SK-N-SH treated with all-trans-retinoic acid at 6 μM for 48 hours (cell line): ENCODE measurements around the gene ALDH16A1.

Experiments
- ARNTL ChIP-seq: fragments of 450-650 bp; formaldehyde crosslinking; IDR thresholded peaks from 2 replicates; pipeline ENCODE4 v1.5.0; 2020; ENCODE audit warnings: low read depth, mild to moderate bottlenecking, moderate library complexity, borderline replicate concordance
- BACH2 ChIP-seq: fragments of 250-450 bp; sonication (Bioruptor Pico); IDR thresholded peaks from 2 replicates; pipeline ENCODE4 v1.9.0; 2021; ENCODE audit warnings: mild to moderate bottlenecking, borderline replicate concordance
- CSDC2 ChIP-seq: fragments of 250-450 bp; sonication (Bioruptor Pico); IDR thresholded peaks from 2 replicates; pipeline ENCODE4 v1.5.0; 2020; ENCODE audit warnings: mild to moderate bottlenecking, moderate library complexity
- ESRRG ChIP-seq: fragments of 250-450 bp; sonication (Bioruptor Pico); IDR thresholded peaks from 2 replicates; pipeline ENCODE4 v1.6.1; 2021; ENCODE audit warnings: mild to moderate bottlenecking
- PATZ1 ChIP-seq: fragments of 250-450 bp; sonication (Bioruptor Pico); IDR thresholded peaks from 2 replicates; pipeline ENCODE4 v1.8.0; 2020; ENCODE audit warnings: mild to moderate bottlenecking, moderate library complexity, borderline replicate concordance
- PPARA ChIP-seq: fragments of 250-450 bp; sonication (Bioruptor Pico); IDR thresholded peaks from 2 replicates; pipeline ENCODE4 v1.5.0; 2020; ENCODE audit warnings: mild to moderate bottlenecking, borderline replicate concordance
- RARB ChIP-seq: fragments of 250-450 bp; sonication (Bioruptor Pico); IDR thresholded peaks from 2 replicates; pipeline ENCODE4 v1.8.0; 2021; ENCODE audit warnings: mild to moderate bottlenecking, moderate library complexity
- TCF4 ChIP-seq: fragments of 250-450 bp; sonication (Bioruptor Pico); IDR thresholded peaks from 2 replicates; pipeline ENCODE4 v1.8.0; 2021; ENCODE audit warnings: mild to moderate bottlenecking, moderate library complexity, borderline replicate concordance
- ZFP30 ChIP-seq: fragments of 450-650 bp; formaldehyde crosslinking; IDR thresholded peaks from 2 replicates; pipeline ENCODE4 v1.5.0; 2022; ENCODE audit warnings: mild to moderate bottlenecking, moderate library complexity
- ZNF565 ChIP-seq: fragments of 450-650 bp; formaldehyde crosslinking; conservative IDR thresholded peaks from 2 replicates; pipeline ENCODE4 v1.5.0; 2020; ENCODE audit warnings: low read depth, mild to moderate bottlenecking, moderate library complexity

GRCh38 chr19:49498475-49498874 lies 45.5 kb downstream of the ALDH16A1 start:
- TF ChIP-seq ZNF565, result no peak
- TF ChIP-seq RARB (CRISPR knock-in tag), result no peak
- TF ChIP-seq ESRRG (CRISPR knock-in tag), result no peak
- no peak for TF ChIP-seq PPARA (CRISPR knock-in tag)
- TF ChIP-seq PATZ1, result no peak
- no peak for TF ChIP-seq ZFP30 (CRISPR knock-in tag)
- TF ChIP-seq BACH2 (CRISPR knock-in tag), result no peak
- TF ChIP-seq ARNTL (CRISPR knock-in tag), result no peak
- no peak for TF ChIP-seq TCF4 (CRISPR knock-in tag)
- no peak for TF ChIP-seq CSDC2
